Central memory CD4-positive, alpha-beta T cell (primary cell): ENCODE results near the gene TTLL13.

Source experiments
- DNase-seq: peaks from one replicate; pipeline ENCODE4 v3.0.0; 2022

TTLL13 gene

DNA sequence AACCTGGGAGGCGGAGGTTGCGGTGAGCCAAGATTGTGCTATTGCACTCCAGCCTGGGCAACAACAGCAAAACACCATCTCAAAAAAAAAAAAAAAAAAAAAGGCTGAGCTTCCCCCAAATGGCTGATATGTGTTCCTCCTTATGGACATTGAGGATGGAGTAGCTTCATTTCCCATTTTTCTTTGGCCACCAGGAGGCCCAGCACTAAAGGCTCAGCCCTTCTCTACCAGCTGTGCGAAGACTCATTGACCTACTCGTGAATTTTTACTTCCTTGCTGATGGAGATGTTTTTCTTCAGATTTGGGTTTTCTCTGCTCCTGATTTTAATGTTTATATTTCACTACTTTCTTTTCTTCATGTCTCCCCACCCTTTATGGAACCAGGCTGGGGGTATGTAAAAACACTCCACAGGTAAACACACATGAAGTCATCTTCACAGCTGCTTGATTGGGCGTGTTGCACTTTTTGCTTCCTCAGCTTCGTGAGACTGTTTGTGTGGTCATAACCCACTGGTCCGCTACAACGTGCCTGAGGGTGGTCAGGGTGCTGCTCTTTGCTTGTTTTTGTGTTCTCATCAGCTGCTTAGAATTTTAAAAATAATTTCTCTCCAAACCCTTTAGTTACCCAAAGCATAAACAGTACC is 34.7 kb upstream of the TTLL13 start:
- DNase-seq, result no peak

DNA sequence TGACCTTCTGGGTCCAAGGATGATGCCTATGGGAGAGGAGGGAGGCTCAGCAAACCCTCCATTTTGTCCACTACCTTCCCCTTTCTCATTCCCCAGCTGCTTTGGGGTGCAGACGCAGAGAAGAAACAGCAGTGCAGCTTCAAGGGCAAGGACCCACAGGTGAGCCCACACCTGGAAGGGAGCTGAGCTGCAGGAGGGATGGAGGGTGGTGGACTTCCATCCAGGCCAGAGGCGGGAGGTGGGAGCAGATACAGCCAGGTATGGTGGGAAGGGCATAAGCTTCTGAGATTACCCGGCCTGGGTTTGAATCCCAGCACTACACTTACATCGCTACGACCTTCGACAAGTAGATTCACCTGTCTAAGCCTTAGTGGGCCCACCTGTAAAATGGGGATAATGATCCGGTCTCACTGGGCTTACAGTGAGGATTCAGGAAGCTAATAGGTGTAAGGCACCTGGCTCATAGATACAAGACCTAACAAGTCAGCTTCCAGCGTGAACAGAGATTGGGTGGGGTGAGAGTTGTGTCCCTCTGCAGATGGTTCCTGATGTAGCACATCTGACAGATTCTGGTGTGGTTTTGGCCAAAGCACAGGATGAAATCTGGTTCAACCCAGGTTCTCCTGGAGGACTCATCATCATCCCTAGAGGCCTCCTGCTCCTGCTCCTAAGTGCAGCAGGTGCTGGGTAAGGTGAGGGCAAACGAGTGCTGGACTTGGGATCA is 31.5 kb upstream of the TTLL13 start:
- no peak for DNase-seq

DNA sequence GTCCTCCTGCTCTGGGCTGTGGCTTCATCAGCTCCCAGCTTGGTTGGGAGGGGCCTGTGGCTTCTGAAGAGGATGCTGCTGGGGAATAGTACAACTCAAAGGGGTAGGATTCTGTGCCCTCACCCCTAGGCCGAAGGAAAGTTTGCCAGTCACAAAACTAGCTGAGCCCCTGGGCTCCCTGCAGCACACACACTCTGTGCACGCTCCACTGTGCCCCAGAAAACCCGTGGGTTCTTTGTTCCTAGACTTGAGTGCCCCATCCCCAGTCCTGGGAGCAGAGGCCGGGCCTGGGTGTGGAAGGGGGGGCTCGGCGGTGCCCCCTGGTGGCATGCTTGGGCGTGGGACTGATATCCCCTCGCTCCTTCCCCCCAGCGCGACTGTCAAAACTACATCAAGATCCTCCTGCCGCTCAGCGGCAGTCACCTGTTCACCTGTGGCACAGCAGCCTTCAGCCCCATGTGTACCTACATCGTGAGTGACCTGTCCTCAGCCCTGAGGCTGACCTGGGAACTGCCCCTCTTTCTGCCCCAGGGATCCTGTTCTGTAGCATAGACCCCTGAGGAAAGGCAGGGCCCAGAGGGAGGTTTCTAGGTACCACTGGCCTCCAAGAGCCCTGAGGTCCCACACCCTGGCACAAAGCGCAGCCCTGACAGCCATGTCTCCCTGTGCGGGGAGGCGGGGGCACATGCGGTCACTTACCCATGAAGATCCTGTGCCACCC is 29.8 kb upstream of the TTLL13 start:
- peak; percentile 45 for DNase-seq

DNA sequence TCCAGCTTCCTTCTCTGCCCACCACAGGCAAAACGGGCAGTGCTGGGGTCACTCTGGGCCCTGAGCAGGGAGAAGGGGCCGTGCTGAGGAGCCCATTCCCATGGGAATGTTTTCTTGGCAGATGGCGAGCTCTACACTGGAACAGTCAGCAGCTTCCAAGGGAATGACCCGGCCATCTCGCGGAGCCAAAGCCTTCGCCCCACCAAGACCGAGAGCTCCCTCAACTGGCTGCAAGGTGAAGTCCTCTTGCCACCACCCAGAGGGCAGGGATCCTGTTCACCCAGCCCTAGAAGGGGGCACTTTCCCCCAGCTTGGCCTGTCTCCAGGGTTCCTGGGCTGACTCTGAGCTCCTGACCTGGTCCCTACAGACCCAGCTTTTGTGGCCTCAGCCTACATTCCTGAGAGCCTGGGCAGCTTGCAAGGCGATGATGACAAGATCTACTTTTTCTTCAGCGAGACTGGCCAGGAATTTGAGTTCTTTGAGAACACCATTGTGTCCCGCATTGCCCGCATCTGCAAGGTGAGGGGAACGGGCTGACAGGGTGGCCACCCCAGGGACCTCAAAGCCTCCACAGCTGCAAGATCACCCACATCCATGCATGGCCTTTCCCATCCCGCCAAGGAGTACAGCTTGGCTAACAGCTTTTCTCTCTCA is 28.0 kb upstream of the TTLL13 start:
- no peak for DNase-seq

DNA sequence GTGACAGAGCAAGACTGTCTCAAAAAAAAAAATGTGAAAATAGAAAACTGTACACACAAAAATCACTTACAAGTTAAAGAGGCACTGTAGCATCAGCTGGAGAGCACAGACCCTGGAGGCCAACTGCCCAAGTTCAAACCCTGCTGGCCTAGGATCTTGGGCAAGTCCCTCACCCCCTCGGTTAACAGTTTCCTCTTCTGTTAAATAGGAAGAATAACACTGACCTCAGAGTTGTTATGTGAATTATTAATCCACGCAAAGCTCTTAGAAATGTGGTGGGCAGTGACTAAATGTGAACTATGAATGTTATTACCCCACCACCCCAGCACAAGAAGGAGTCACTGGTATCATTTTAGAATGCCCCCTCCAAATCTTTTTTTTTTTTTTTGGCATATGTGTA is 26.8 kb upstream of the TTLL13 start:
- DNase-seq, result no peak

DNA sequence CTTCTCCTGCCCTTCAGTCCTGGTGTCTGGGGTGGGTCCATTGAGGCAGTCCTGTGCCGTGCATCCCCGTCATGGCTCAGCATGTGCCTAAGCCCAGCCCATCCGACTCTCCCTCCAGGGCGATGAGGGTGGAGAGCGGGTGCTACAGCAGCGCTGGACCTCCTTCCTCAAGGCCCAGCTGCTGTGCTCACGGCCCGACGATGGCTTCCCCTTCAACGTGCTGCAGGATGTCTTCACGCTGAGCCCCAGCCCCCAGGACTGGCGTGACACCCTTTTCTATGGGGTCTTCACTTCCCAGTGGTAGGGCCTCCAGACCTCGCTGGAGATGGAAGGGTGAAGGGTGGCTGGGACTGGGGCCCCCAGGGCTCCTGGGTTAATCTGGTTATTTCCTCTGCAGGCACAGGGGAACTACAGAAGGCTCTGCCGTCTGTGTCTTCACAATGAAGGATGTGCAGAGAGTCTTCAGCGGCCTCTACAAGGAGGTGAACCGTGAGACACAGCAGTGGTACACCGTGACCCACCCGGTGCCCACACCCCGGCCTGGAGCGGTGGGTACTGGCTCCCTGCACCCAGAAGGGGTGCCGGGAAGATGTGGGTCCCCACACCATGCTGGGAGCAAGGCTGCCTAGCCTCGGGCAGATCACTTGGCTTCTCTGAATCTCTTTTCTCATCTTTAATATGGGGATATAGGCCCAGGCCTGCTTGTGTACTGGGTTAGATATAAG is 25.8 kb upstream of the TTLL13 start:
- DNase-seq, result no peak

DNA sequence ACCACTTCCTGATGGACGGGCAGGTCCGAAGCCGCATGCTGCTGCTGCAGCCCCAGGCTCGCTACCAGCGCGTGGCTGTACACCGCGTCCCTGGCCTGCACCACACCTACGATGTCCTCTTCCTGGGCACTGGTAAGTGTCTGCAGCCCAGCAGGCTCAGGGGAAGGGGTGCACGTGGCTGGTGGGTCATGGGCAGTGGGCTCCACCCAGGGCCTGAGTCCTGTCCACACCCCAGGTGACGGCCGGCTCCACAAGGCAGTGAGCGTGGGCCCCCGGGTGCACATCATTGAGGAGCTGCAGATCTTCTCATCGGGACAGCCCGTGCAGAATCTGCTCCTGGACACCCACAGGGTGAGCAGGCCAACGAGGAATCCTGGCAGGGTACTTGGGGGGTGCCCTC is 24.3 kb upstream of the TTLL13 start:
- no peak for DNase-seq

DNA sequence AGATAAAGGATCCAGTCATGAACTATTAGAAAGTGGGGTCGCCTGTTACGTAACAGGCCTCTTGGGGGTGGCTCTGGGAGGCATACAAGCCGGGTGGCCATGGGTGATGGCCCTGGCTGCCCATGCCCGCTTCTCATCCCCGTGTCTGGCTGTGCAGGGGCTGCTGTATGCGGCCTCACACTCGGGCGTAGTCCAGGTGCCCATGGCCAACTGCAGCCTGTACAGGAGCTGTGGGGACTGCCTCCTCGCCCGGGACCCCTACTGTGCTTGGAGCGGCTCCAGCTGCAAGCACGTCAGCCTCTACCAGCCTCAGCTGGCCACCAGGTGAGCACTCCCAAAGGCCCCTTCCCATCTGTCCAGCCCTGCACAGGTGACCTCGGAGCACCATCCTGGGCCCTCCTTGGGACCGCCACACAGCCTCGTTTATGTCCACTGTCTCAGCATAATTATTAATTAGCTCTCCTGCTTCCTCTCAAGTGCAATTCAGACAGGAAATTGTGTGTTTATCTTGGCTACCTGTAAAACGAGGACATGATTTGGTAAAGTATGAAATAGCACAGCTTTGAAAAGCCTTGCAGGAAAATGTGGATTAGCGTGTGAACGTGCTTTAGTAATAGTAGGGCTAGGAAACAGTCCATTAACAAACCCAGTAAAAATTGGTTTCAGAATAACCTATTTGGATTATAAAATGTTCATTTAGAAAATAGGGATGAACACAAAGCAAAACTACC is 23.7 kb upstream of the TTLL13 start:
- DNase-seq, result no peak

DNA sequence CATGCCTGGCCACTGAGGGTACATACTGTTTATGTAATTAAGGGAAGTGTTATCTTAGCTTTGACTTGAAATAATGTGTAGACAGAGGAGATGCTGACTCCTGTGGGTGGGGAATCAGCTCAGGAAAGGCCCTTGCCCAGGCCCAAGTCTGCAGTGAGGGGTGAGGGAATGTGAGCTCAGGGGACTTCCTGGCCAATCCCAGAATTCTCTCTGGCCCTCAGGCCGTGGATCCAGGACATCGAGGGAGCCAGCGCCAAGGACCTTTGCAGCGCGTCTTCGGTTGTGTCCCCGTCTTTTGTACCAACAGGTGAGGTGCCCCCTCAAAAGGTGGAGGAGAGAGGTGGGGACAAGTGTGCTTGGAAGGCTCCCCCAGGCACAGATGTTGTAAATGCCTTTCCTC is 22.0 kb upstream of the TTLL13 start:
- no peak for DNase-seq

DNA sequence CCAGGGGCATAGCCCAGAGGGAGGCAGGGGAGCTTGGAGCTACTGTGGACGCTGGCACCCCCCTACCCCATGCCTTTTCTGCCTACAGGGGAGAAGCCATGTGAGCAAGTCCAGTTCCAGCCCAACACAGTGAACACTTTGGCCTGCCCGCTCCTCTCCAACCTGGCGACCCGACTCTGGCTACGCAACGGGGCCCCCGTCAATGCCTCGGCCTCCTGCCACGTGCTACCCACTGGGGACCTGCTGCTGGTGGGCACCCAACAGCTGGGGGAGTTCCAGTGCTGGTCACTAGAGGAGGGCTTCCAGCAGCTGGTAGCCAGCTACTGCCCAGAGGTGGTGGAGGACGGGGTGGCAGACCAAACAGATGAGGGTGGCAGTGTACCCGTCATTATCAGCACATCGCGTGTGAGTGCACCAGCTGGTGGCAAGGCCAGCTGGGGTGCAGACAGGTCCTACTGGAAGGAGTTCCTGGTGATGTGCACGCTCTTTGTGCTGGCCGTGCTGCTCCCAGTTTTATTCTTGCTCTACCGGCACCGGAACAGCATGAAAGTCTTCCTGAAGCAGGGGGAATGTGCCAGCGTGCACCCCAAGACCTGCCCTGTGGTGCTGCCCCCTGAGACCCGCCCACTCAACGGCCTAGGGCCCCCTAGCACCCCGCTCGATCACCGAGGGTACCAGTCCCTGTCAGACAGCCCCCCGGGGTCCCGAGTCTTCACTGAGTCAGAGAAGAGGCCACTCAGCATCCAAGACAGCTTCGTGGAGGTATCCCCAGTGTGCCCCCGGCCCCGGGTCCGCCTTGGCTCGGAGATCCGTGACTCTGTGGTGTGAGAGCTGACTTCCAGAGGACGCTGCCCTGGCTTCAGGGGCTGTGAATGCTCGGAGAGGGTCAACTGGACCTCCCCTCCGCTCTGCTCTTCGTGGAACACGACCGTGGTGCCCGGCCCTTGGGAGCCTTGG is 21.3 kb upstream of the TTLL13 start:
- no peak for DNase-seq

DNA sequence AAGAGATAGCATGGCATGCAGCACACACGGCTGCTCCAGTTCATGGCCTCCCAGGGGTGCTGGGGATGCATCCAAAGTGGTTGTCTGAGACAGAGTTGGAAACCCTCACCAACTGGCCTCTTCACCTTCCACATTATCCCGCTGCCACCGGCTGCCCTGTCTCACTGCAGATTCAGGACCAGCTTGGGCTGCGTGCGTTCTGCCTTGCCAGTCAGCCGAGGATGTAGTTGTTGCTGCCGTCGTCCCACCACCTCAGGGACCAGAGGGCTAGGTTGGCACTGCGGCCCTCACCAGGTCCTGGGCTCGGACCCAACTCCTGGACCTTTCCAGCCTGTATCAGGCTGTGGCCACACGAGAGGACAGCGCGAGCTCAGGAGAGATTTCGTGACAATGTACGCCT is 20.4 kb upstream of the TTLL13 start:
- DNase-seq, result no peak

DNA sequence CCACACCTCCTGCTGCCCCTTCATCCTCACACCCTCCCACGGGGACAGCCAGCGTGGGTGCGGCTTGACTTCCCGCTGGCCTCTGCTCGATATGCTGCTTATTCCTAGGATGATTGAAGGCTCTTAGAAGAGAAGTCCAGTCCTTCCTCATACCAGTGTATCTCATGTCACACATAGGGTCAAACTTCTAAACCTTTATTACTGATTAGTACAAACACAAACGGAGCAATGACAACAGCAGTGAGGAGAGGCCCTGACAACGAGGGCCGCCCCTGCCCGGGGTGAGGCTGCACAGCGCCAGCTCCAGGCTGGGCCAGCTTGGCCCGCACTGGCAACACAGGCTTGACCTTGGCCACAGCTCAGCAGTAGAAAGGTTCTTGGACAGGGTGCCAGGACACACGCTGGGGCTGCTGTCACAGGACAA is 19.3 kb upstream of the TTLL13 start:
- DNase-seq, result no peak

DNA sequence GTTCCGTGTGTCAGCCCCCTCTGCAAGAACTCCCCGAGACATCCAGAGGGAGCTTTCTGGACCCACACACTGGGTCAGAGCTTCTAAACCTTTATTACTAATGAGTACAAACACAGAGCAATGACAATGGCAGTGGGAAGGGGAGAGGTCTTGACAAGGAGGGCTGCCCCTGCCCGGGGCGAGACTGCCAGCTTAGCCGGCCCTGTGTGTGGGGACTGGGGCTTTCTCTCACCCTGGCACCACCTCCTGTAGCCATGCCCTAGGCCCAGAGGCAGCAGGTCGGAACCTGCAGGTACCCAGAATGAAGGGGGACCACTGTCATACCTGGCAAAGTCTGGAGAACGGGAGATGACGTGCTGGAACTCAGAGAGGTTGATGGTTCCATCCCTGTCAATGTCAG is 18.7 kb upstream of the TTLL13 start:
- no peak for DNase-seq

DNA sequence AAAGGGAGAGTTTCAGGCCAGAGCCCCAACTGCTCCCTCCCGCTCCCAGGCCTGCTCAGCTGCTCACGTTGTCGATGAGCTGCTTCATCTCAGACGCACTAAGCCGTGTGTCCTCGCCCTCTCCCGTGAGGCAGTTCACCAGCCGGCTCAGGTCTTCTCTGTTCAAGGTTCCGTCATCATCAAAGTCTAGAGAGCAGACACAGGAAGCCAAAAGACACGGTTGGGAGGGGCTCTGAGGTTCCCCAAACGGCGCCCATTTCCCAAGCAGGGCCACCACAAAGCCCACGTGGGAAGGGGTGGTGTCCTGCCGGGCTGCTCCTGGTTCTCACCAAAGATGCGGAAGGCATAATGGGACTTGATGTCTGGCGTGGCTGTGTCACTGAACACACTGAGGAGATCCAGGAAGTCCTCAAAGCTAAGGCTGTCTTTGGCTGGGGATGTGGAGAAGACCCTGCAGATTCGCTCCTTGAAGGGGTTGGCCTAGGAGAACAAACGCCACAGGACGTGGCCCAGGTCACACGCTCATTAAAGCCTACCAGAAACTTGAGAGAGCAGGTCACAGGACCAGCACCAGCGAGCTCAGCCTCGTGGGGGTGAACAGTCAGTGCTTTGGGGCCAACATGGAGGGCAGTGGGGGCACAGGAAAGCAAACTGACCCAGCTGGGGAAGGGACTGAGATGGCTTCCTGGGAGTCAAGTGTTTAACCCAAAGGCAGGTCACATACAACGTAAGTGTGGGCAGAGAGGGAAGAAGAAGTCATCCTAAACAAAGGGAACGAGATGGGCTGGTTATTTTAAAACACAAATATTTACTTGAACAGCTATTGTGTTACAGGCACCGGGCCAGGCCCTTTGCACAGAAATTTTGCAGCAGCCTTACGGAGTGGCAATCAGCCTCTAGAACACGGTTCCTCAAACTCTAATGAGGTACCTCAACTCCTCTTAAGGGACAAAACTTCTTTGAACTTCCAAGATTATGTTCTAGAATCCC is 18.0 kb upstream of the TTLL13 start:
- DNase-seq, result peak; percentile 92

DNA sequence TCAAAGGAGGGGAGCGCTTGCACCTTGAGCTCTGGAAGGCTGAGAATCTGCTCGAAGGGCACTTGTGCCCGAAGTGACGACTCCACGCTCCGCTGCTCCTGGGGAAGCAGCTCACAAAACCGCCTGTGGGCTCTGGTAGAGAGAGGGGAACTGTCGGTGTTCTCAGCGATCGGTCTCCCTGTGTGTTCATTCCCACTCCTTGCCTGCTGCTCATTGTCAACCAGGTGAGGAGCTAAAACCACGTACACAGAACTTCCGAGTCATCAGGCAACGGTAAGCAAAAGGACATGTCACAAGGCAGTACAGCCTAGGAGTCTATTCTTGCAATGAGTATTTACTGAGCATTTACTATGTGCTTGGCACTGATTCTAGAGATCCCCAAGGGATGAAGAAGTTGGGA is 17.2 kb upstream of the TTLL13 start:
- DNase-seq, result no peak

DNA sequence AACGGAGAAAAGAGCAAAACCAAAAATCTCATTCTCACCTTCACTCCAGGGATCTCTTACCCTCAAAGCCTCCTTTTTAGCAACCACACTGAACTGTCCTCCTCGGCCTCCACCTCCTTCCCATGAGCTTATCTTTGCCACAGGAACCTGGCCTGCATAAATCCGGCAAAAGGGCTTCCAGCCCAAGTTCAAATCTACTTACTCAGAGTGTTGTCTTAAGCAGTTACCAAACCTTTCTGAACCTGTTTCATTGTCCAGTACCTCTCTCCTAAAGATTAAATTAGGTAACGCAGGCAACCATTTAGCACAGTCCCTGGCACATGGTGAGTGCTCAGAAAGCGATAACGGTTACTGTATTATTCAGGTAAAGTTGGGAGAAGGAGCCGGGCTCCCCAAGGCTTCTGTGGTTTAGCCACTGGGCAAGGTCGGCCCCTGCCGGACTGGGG is 16.4 kb upstream of the TTLL13 start:
- DNase-seq, result no peak

DNA sequence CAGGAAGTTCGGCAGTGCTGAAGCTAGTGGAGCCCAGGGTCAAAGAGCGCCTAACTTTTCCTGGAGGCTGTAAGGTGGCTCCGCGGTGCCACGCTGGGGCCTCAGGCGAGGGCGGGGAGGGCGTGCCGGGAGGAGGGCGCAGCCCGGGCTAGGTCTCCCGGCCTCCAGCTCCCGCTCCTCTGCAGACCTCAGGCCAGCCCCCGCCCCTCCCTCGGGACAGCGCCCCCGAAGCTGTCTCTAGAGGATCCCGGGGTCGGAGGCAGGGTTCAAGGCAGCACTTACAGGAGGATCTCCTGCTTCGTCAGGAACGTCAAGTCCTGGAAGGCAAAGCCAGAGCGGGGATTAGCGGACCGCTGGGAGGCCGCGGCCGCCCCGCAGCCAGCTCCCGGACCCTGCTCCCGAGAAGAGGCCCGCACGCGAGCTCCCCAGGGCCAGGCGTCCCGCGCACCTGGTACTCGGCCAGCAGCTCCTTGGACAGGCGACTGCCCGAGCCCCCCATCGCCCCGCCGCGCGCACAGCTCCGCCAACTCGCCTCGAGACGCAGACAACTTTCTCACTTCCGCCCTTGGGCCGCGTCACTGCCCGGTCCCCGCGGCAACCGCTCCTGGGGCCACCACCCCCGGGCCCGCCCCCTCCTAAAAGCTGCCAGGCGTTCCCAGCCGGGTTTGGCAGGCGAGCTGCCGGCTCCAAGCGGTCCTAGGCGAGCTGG is 15.8 kb upstream of the TTLL13 start, which contains the start of gene CIB1:
Gene CIB1, minus strand, starts transcription at position 555 of the 709 bp plus-strand sequence. Its CDS starts 56 bp downstream, at position 499.
- peak; percentile 97 for DNase-seq

DNA sequence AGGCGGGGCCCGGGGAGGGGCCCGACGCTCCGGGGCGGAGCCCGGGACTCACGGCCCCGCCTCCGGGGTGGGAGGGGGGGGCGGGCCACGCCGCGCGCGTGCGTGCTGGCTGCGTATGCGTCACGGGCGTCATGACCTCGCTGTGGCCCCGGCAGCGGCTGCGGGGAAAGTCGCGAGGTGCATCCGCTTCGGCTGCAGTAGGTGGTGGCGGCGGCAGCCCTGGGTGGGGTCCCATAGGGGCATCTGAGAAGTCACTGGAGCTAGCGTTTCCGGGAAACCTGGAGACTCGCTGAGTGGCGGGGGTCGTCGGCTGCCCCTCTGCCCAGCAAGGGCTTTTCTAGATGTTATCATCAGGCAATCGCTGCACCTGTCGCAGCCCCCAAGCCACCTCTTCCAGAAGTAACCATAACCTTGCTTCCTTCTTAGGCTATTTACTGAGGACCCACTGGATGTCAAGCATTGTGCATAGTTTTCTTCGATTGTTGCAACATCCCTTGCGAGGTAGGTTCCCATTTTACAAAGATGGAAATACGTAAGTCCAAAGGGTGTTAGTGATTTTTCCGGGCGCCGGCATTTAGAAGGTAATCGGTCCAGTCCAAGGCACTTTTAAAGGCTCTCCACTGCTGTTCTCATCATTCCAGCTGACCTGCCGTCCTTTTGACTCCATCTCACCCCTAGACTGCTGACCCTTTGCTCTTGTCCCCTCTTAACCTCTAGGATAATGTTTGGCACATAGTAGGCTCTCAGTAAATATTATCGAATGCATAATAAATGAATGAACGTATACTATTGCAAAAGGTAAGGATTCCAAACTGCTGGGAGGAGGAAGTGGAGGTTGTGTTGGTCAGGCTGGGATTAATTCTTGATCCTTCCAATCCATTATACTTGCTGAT is 15.0 kb upstream of the TTLL13 start, which contains the start of gene GDPGP1:
Gene GDPGP1, plus strand, starts transcription at position 114 of the 893 bp plus-strand sequence. CDS start 6,700 bp downstream, outside the sequence.
- no peak for DNase-seq
